SHP77 treated with DMSO at 0.1 percent for 48 hours (cell line): ENCODE data around the gene CSNK1E.

Experiments
- DNase-seq: peaks from one replicate; lab custom pipeline; 2025; lab: John Stamatoyannopoulos, UW

Gene CSNK1E

GRCh38 chr22:38305471-38306448, 11.5 kb downstream of the CSNK1E start:
- no peak for DNase-seq

- DNase-seq = no peak
These were observed 12.7 kb downstream of the CSNK1E start for GRCh38 chr22:38304526-38304925.

- no peak for DNase-seq
These were observed 13.3 kb downstream of the CSNK1E start for GRCh38 chr22:38303974-38304373.

GRCh38 chr22:38302906-38303305, 14.3 kb downstream of the CSNK1E start:
- DNase-seq = no peak

GRCh38 chr22:38300946-38301345, 16.3 kb downstream of the CSNK1E start:
- DNase-seq = no peak

GRCh38 chr22:38300197-38300945, 16.9 kb downstream of the CSNK1E start:
- DNase-seq = no peak

GRCh38 chr22:38299770-38300102, 17.5 kb downstream of the CSNK1E start:
- DNase-seq = no peak

GRCh38 chr22:38298312-38299005, 18.8 kb downstream of the CSNK1E start:
- no peak for DNase-seq

- no peak for DNase-seq
These were observed 20.9 kb downstream of the CSNK1E start for GRCh38 chr22:38296372-38296771.

- DNase-seq = no peak
These were observed 21.4 kb downstream of the CSNK1E start for GRCh38 chr22:38295863-38296262.

GRCh38 chr22:38295339-38295738, 21.9 kb downstream of the CSNK1E start:
- DNase-seq = no peak

- no peak for DNase-seq
These were observed 23.0 kb downstream of the CSNK1E start for GRCh38 chr22:38294193-38294592.

- no peak for DNase-seq
These were observed 24.5 kb downstream of the CSNK1E start for GRCh38 chr22:38292694-38293093.

GRCh38 chr22:38291201-38291777, 25.9 kb downstream of the CSNK1E start:
- DNase-seq = no peak

- no peak for DNase-seq
These were observed 26.9 kb downstream of the CSNK1E start for GRCh38 chr22:38290347-38290746.

- DNase-seq = no peak
These were observed 27.6 kb downstream of the CSNK1E start for GRCh38 chr22:38289583-38290082.

GRCh38 chr22:38286915-38287669, 30.1 kb downstream of the CSNK1E start:
- no peak for DNase-seq

- no peak for DNase-seq
These were observed 32.2 kb downstream of the CSNK1E start for GRCh38 chr22:38285018-38285417.

GRCh38 chr22:38284042-38284402, 33.2 kb downstream of the CSNK1E start:
- no peak for DNase-seq

- no peak for DNase-seq
These were observed 34.8 kb downstream of the CSNK1E start for GRCh38 chr22:38282397-38282796.

GRCh38 chr22:38276166-38276565, 41.1 kb downstream of the CSNK1E start:
- DNase-seq = no peak
